NT2/D1 (cell line): Measurements from ENCODE around the gene KLHDC1.

Source experiments
- YY1 ChIP-seq: IDR thresholded peaks from 2 replicates; pipeline ENCODE4 v1.6.1; 2011; ENCODE audit not compliant: insufficient read length, insufficient read depth
- ZNF274 ChIP-seq: IDR thresholded peaks from 2 replicates; pipeline ENCODE4 v1.6.1; 2011; ENCODE audit warnings: mild to moderate bottlenecking, low read depth, low read length

DNA sequence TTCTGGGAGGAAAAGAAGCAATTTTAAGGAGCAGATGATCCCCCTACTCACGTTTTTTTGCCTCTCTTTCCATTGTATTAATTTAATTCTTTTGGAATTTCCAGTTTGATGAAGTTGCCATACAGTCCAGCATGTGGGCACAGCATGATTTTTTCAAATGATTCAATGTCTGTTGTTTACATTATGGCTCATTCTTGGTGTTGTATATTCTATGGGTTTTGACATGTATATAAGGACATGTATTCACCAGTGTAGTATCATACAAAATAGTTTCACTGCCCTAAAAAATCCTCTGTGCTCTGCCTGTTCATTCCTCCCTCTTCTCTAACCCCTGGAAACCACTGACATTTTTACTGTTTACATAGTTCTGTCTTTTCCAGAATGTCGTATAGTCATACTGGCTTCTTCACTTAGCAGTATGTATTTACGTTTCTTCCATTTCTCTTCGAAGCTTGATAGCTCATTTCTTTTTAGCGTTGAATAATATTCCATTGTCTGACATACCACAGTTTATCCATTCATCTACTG, 61.7 kb downstream of the KLHDC1 start:
- TF ChIP-seq YY1: no peak
- TF ChIP-seq ZNF274: no peak
